ENCODE data around the gene SLC46A1. TPM values are rescaled to one million over a fixed set of nuclear protein-coding genes. Genes with fewer than 3 reads are reported as not detected.

Gene SLC46A1
- total RNA-seq, 1 donor, result 7.9 TPM

DNA sequence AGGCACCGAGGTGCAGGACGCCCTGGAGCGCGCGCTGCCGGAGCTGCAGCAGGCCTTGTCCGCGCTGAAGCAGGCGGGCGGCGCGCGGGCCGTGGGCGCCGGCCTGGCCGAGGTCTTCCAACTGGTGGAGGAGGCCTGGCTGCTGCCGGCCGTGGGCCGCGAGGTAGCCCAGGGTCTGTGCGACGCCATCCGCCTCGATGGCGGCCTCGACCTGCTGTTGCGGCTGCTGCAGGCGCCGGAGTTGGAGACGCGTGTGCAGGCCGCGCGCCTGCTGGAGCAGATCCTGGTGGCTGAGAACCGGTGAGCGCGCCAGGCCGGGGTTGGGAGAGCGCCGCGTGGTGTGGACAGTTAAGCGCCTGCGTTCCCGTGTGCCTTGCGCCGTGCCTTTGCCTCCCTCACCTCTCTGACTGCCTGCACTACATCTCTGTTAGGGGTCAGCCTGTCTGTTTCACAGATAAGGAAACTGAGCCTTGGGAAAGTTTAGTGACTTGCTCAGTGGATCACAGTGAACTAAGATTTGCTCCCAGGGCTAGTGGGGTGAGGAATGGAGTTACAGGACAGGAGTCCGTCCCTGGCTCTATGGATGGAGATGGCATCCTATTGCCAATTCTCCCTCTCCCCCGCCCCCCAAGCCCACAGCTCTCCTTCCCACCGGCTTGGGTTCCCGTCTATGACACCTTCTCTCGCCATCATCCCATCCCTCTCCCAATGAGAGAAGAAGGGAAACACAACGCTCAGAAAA is 33.6 kb downstream of the SLC46A1 start:
- H3K4me3 ChIP-seq (ENCODE audit: low read depth, low read length), result peak overlapping the region; percentile 71
- peak; percentile 31 for DNase-seq (ENCODE audit: low read depth)
- TF ChIP-seq, protein P1, sequence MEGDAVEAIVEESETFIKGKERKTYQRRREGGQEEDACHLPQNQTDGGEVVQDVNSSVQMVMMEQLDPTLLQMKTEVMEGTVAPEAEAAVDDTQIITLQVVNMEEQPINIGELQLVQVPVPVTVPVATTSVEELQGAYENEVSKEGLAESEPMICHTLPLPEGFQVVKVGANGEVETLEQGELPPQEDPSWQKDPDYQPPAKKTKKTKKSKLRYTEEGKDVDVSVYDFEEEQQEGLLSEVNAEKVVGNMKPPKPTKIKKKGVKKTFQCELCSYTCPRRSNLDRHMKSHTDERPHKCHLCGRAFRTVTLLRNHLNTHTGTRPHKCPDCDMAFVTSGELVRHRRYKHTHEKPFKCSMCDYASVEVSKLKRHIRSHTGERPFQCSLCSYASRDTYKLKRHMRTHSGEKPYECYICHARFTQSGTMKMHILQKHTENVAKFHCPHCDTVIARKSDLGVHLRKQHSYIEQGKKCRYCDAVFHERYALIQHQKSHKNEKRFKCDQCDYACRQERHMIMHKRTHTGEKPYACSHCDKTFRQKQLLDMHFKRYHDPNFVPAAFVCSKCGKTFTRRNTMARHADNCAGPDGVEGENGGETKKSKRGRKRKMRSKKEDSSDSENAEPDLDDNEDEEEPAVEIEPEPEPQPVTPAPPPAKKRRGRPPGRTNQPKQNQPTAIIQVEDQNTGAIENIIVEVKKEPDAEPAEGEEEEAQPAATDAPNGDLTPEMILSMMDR (IDR thresholded peaks at IDR 0.05; ENCODE audit: insufficient read depth, low read length), result no peak

DNA sequence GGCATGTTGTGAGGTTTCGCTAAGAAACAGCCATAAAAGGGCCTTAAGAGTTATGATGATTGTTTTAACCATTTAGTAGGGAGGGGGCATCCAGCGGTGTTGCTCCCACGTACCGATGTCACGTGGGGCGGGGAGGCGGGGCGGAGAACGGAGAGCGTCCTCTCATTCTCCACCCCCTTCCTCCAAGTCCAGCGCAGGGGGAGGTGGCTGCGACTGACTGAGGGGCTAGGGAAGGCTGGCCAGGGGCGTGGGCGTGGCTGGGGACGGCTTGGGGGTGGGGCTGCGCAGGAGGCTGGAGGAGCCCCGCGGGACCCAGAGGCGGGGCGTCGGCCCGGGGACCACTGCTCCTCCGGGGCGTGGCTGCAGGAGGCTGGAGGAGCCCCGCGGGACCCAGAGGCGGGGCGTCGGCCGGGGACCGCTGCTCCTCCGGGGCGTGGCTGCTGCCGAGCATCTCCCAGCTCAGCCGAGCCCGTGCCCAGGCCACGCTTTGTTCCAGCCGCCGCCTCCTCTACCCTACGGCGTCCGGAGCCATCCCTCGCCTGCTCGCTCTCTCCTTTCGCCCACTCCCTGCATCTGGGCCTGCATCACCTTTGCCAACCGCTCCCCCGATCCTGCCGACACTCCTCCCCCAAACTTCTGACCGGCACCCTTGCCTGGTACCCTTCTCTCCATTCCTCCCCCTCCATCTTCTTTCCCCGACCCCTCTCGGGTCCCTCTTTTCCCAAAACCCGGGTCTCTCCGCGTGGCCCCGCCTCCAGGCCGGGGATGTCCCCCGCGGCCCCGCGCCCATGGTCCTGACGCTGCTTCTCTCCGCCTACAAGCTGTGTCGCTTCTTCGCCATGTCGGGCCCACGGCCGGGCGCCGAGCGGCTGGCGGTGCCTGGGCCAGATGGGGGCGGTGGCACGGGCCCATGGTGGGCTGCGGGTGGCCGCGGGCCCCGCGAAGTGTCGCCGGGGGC is 34.5 kb downstream of the SLC46A1 start, which contains the start of gene SARM1:
SARM1 (plus strand) TSS at position 450 of the 958 bp plus-strand sequence; CDS start at position 789, 339 bp downstream.
- DNase-seq (ENCODE audit: low read depth), result peak; percentile 82
- TF ChIP-seq, protein P1 (IDR thresholded peaks at IDR 0.05; ENCODE audit: insufficient read depth, low read length), result no peak
- peak within 1 kb of the TSS; percentile 71 for H3K4me3 ChIP-seq (ENCODE audit: low read depth, low read length)

GRCh38 chr17:28370744-28371103 is 35.3 kb downstream of the SLC46A1 start:
- no peak for DNase-seq (ENCODE audit: low read depth)
- peak overlapping the region; percentile 71 for H3K4me3 ChIP-seq (ENCODE audit: low read depth, low read length)
- TF ChIP-seq, protein P1 (IDR thresholded peaks at IDR 0.05; ENCODE audit: insufficient read depth, low read length), result no peak

GRCh38 chr17:28370035-28370743 is 35.8 kb downstream of the SLC46A1 start, which contains the start of gene VTN:
Gene VTN, minus strand, starts transcription at chr17:28370307. Its CDS starts 104 bp downstream, at chr17:28370203.
- DNase-seq (ENCODE audit: low read depth), result peak; percentile 76
- TF ChIP-seq, protein P1 (IDR thresholded peaks at IDR 0.05; ENCODE audit: insufficient read depth, low read length), result peak; percentile 3

DNA sequence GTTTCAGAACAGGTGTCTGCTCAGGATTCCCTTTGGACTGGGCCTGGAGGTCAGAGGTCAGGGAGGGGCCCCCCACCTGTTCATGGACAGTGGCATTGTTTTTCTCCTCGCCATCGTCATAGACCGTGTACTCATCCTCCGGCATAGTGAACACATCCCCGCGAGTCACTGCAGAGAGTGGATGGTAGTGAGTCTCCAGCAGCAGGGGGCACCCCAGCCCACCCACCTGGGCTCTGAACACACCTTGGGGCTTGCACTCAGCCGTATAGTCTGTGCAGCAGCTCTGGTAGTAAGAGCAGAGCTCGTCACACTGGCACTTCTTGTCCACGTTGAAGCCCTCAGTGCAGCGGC is 36.4 kb downstream of the SLC46A1 start:
- DNase-seq (ENCODE audit: low read depth), result no peak
- TF ChIP-seq, protein P1 (IDR thresholded peaks at IDR 0.05; ENCODE audit: insufficient read depth, low read length), result no peak

More at GRCh38 chr17:28370035-28370743, 35.8 kb downstream of the SLC46A1 start, which contains the start of gene VTN:
- peak within 1 kb of the TSS; percentile 71 for H3K4me3 ChIP-seq (ENCODE audit: low read depth, low read length)

More for the DNA sequence above, 36.4 kb downstream of the SLC46A1 start:
- H3K4me3 ChIP-seq (ENCODE audit: low read depth, low read length), result no peak overlapping the region
